ENCODE results near the gene APOBEC4.
"Not testable (repeated sequence)": the region's sequence is repeated elsewhere in the genome, so short reads cannot be mapped to it uniquely, and the experiment has no call there.

The APOBEC4 gene

GRCh38 chr1:183685112-183685713, 32.1 kb upstream of the APOBEC4 start:
- H3K27ac ChIP-seq, result no peak overlapping the region
- TF ChIP-seq CTCF (conservative IDR thresholded peaks at IDR 0.05) (peak; percentile 92), ZFX (IDR thresholded peaks at IDR 0.05) (no peak)

- H3K27ac ChIP-seq, result not testable (repeated sequence)
Measured at GRCh38 chr1:183679363-183679762, 26.2 kb upstream of the APOBEC4 start.

GRCh38 chr1:183678819-183679218, 25.7 kb upstream of the APOBEC4 start:
- H3K27ac ChIP-seq, result no peak overlapping the region
- TF ChIP-seq ZFX (IDR thresholded peaks at IDR 0.05), result no peak
- TF ChIP-seq CTCF (conservative IDR thresholded peaks at IDR 0.05), result no peak

- no peak overlapping the region for H3K27ac ChIP-seq
- TF ChIP-seq CTCF (conservative IDR thresholded peaks at IDR 0.05) (no peak), ZFX (IDR thresholded peaks at IDR 0.05) (no peak)
Measured at GRCh38 chr1:183676586-183677189, 23.6 kb upstream of the APOBEC4 start.

GRCh38 chr1:183675883-183676585, 22.9 kb upstream of the APOBEC4 start:
- TF ChIP-seq CTCF (conservative IDR thresholded peaks at IDR 0.05) (no peak), ZFX (IDR thresholded peaks at IDR 0.05) (no peak)

GRCh38 chr1:183675381-183675780, 22.3 kb upstream of the APOBEC4 start:
- no peak for TF ChIP-seq CTCF (conservative IDR thresholded peaks at IDR 0.05)
- TF ChIP-seq ZFX (IDR thresholded peaks at IDR 0.05), result no peak
- H3K27ac ChIP-seq, result no peak overlapping the region

More at GRCh38 chr1:183675883-183676585, 22.9 kb upstream of the APOBEC4 start:
- no peak overlapping the region for H3K27ac ChIP-seq

- TF ChIP-seq CTCF (conservative IDR thresholded peaks at IDR 0.05), result no peak
- TF ChIP-seq ZFX (IDR thresholded peaks at IDR 0.05), result no peak
- no peak overlapping the region for H3K27ac ChIP-seq
Measured at GRCh38 chr1:183674886-183675285, 21.8 kb upstream of the APOBEC4 start.

Data from C4-2B (cell line).